GM12878 (cell line): ENCODE data around the gene BRICD5. TPM values are rescaled to one million over a fixed set of nuclear protein-coding genes. Genes with fewer than 3 reads are reported as not detected.

Experiments
- ATAC-seq: fragments of 200-7000 bp; cut with Tn5 transposase; 3 replicates; pipeline ENCODE4 v1.9.1; 2020; ENCODE audit warnings: mild to moderate bottlenecking, moderate library complexity
- BruUV-seq: library from RNA; stranded (reverse); fragments of 400-500 nt; replicated peaks from 2 replicates; lab custom pipeline; 2021; lab: Mats Ljungman, UMichigan
- CTCF ChIA-PET: fragments of 300-600 bp; sonication (Branson Sonifier 250); formaldehyde crosslinking; extraction: SDS; loops from one replicate; lab custom pipeline; 2021; ENCODE audit warnings: inconsistent platforms; lab: Yijun Ruan, JAX
- POLR2A ChIA-PET: fragments of 350-600 bp; formaldehyde crosslinking; extraction: SDS; loops from one replicate; lab custom pipeline; 2021; ENCODE audit warnings: inconsistent platforms; lab: Charles Lee
- RAD21 ChIA-PET: fragments of 300-600 bp; sonication (Branson Sonifier 250); formaldehyde crosslinking; loops from one replicate; lab custom pipeline; 2023; ENCODE audit warnings: antibody characterized with exemption; ENCODE audit not compliant: unreplicated experiment; lab: Charles Lee
- SMC1A ChIA-PET: fragments of 300-600 bp; sonication (Branson Sonifier 250); formaldehyde crosslinking; loops from one replicate; lab custom pipeline; 2023; ENCODE audit not compliant: unreplicated experiment, uncharacterized antibody; lab: Charles Lee
- DNase-seq: peaks from one replicate; pipeline ENCODE4 v3.0.0-alpha.2; 2011; ENCODE audit warnings: low read depth, low spot score
- FAIRE-seq: peaks from 3 replicates; lab custom pipeline; 2011; peaks lifted over from hg19 to GRCh38; lab: Jason Lieb, UNC
- H2AFZ ChIP-seq: 2 replicates; pipeline ENCODE4 v1.6.0; 2011; ENCODE audit warnings: low read depth, low read length, control low read depth; ENCODE audit not compliant: control insufficient read depth
- H3K27ac ChIP-seq: 2 replicates; pipeline ENCODE4 v1.5.1; 2011; ENCODE audit warnings: control low read depth; ENCODE audit not compliant: control insufficient read depth, insufficient read depth
- H3K27me3 ChIP-seq, 2 experiments: replicated peaks in 1 of 2; 2 replicates each; pipeline versions ENCODE4 v1.6.0 to v1.6.1; 2011; ENCODE audit warnings: low read length in 1 of 2; ENCODE audit not compliant: control insufficient read depth in 2 of 2, insufficient read depth in 2 of 2
- H3K36me3 ChIP-seq, 2 experiments: 2 replicates each; pipeline ENCODE4 v1.5.1; 2011; ENCODE audit warnings: low read length in 1 of 2; ENCODE audit not compliant: control insufficient read depth in 2 of 2, insufficient read depth in 2 of 2
- H3K4me1 ChIP-seq: 2 replicates; pipeline ENCODE4 v1.6.1; 2011; ENCODE audit warnings: mild to moderate bottlenecking, low read length, moderate library complexity, mixed read lengths; ENCODE audit not compliant: control insufficient read depth, insufficient read depth
- H3K4me2 ChIP-seq: 2 replicates; pipeline ENCODE4 v1.6.0; 2011; ENCODE audit warnings: control low read depth; ENCODE audit not compliant: control insufficient read depth, insufficient read depth
- H3K4me3 ChIP-seq: fragments of 200-600 bp; sonication (generic); 2 replicates; pipeline ENCODE4 v1.5.1; 2016
- H3K79me2 ChIP-seq: 2 replicates; pipeline ENCODE4 v1.6.0; 2011; ENCODE audit warnings: low read length; ENCODE audit not compliant: control insufficient read depth, insufficient read depth
- H3K9ac ChIP-seq: 2 replicates; pipeline ENCODE4 v1.8.0; 2011; ENCODE audit warnings: low read length, control low read depth, mixed read lengths; ENCODE audit not compliant: control insufficient read depth, insufficient read depth
- H3K9me3 ChIP-seq: replicated peaks from 3 replicates; pipeline ENCODE4 v1.5.1; 2011; ENCODE audit warnings: mild to moderate bottlenecking, low read length; ENCODE audit not compliant: control insufficient read depth, insufficient read depth
- H4K20me1 ChIP-seq: 2 replicates; pipeline ENCODE4 v1.6.0; 2011; ENCODE audit not compliant: control insufficient read depth, insufficient read depth
- HSF1 ChIP-seq: fragments of 150-350 bp; IDR thresholded peaks from 2 replicates; pipeline ENCODE4 v1.6.1; 2014; ENCODE audit warnings: mild to moderate bottlenecking, low read depth, low read length
- IRF4 ChIP-seq: IDR thresholded peaks from 2 replicates; pipeline ENCODE4 v1.6.1; 2011; ENCODE audit warnings: low read depth, low read length
- SMAD5 ChIP-seq: IDR thresholded peaks from 2 replicates; pipeline ENCODE4 v1.6.1; 2016; ENCODE audit warnings: antibody characterized with exemption, low read depth
- SRF ChIP-seq, 2 experiments: IDR thresholded peaks; 2 replicates each; pipeline ENCODE4 v1.6.1; 2011; ENCODE audit warnings: low read depth in 2 of 2, low read length in 2 of 2, mild to moderate bottlenecking in 1 of 2, moderate library complexity in 1 of 2
- TARDBP ChIP-seq: IDR thresholded peaks from 2 replicates; pipeline ENCODE4 v1.6.1; 2016; ENCODE audit warnings: borderline replicate concordance
- TCF12 ChIP-seq: IDR thresholded peaks from 2 replicates; pipeline ENCODE4 v1.6.1; 2011; ENCODE audit warnings: low read depth, mild to moderate bottlenecking, low read length
- WGBS: methylation state at CpG from one replicate; pipeline ENCODE4 v1.1.6; 2016; ENCODE audit warnings: low lambda C conversion rate; ENCODE audit not compliant: insufficient replicate concordance, insufficient coverage; ENCODE audit errors: missing lambda C conversion rate; 5-methylcytosine and 5-hydroxymethylcytosine counted together
- in situ Hi-C: fragments of 300-500 bp; cut with MboI; formaldehyde crosslinking; loops from 9 replicates; pipeline ENCODE4 v1.14.3; 2018; ENCODE audit warnings: mixed read lengths
- intact Hi-C: fragments of 100-400 bp; cut with micrococcal nuclease; formaldehyde crosslinking; loops from one replicate; pipeline ENCODE4 v1.14.2; 2022; ENCODE audit not compliant: unreplicated experiment
- polyA plus RNA-seq, 11 experiments: library from polyadenylated mRNA; depleted of rRNA in 4 of 11; unstranded in 6 of 11; stranded (reverse) in 5 of 11; fragments of >200 nt; fragmentation: Nextera tagmentation in 4 of 11; fragmentation: Illumina TruSeq in 1 of 11; extraction: Ambion mirVana in 4 of 11; extraction: Trizol in 1 of 11; gene quantifications; 1 replicate in 1 of 11; 2 replicates in 10 of 11; pipeline versions ENCODE4 v1.2.1 to v1.2.3, GENCODE V29; 2011 to 2016; ENCODE audit warnings: inconsistent platforms in 2 of 11, missing spikeins in 2 of 11, low read depth in 1 of 11
- total RNA-seq, 4 experiments: library from RNA; depleted of rRNA in 3 of 4; stranded (reverse); fragments of >200 nt in 3 of 4; fragmentation: Illumina TruSeq in 1 of 4; extraction: Trizol in 1 of 4; gene quantifications; 2 replicates each; pipeline versions ENCODE4 v1.2.1 to v1.2.3, GENCODE V29; 2013 to 2021

BRICD5 gene
- total and polyA plus RNA-seq, 10 of the 15 experiments (the other 5 are each of a cell fraction or from before 2014, with no cell fraction given), result 0.58 to 11.6 (median 1.5) TPM; not detected in 1

GRCh38 chr16:2162676-2163118 is 48.0 kb downstream of the BRICD5 start:
- ChIA-PET SMC1A (no interaction called here), CTCF (no interaction called here), RAD21 (no interaction called here)
- Histone ChIP-seq H3K4me1 (peaks cover 17% of the 10 kb centered on the region), H3K9ac (no peak overlapping the region), H3K79me2 (peaks cover 52% of the 10 kb centered on the region), H4K20me1 (no peaks in the 10 kb centered on the region), H3K27ac (no peak overlapping the region)
- no peak for DNase-seq
- in situ Hi-C loops, result no loop called here
- FAIRE-seq, result no peak
- BruUV-seq, result no TSS peak
- TF ChIP-seq SMAD5 (no peak), TCF12 (no peak), TARDBP (no peak), SRF (IDR thresholded peaks at IDR 0.05; ENCODE audit: low read depth in 2 of 2, low read length in 2 of 2) (no peak)
- TF ChIP-seq, all 136 proteins: peak for 0
- H3K4me3 ChIP-seq, result no peak overlapping the region
- H3K36me3 ChIP-seq, result peaks cover 6 to 18% of the 10 kb centered on the region in 2 experiments; a peak in 3 of 4 replicates
- POLR2A ChIA-PET, result interaction anchor here (0.5 kb wide), 1 partner anchor 282 kb away, joined by 3 read pairs; no protein-coding TSS in a partner anchor
- no peak overlapping the region for H3K4me2 ChIP-seq
- intact Hi-C loops, result no loop called here
- no peak for ATAC-seq
- no peak overlapping the region for H2AFZ ChIP-seq
- H3K27me3 ChIP-seq, result no peaks in the 10 kb centered on the region
- 95% methylated on average over 13 of the region's 13 CpGs for WGBS
- H3K9me3 ChIP-seq, result no peaks in the 10 kb centered on the region; the same call in 2 of the 3 replicates

- Histone ChIP-seq H3K27me3 (no peaks in the 10 kb centered on the region), H2AFZ (no peak overlapping the region), H3K4me3 (no peak overlapping the region), H3K9me3 (no peaks in the 10 kb centered on the region; the same call in 2 of the 3 replicates), H3K27ac (no peak overlapping the region), H3K4me2 (no peak overlapping the region), H4K20me1 (no peaks in the 10 kb centered on the region), H3K36me3 (peaks cover 6 to 11% of the 10 kb centered on the region in 2 experiments; a peak in 3 of 4 replicates), H3K9ac (no peak overlapping the region), H3K79me2 (peaks cover 60% of the 10 kb centered on the region), H3K4me1 (peaks cover 23% of the 10 kb centered on the region)
- DNase-seq (no peak), ATAC-seq (no peak), FAIRE-seq (no peak)
- ChIA-PET RAD21 (no interaction called here), SMC1A (no interaction called here), CTCF (interaction anchor here (0.8 to 1.9 kb wide), 2 partner anchors 9 to 21 kb away, joined by 4 to 5 read pairs; no protein-coding TSS in a partner anchor), POLR2A (no interaction called here)
- intact Hi-C loops (no loop called here), in situ Hi-C loops (no loop called here)
- 83% methylated on average over 10 of the region's 10 CpGs for WGBS
- no TSS peak for BruUV-seq
- TF ChIP-seq HSF1, result no peak
- TF ChIP-seq IRF4, result no peak
These were observed 48.8 kb downstream of the BRICD5 start for GRCh38 chr16:2161911-2162310.
